ENCODE results near the gene KLRC3. TPM values are rescaled to one million over a fixed set of nuclear protein-coding genes. Genes with fewer than 3 reads are reported as not detected.
A peak's percentile ranks its signal among the peaks of the same experiment; 100 is the strongest.
"Not testable (repeated sequence)": the region's sequence is repeated elsewhere in the genome, so short reads cannot be mapped to it uniquely, and the experiment has no call there.

KLRC3 gene
- total RNA-seq, 1 experiment from 2014 or later, result not detected

DNA sequence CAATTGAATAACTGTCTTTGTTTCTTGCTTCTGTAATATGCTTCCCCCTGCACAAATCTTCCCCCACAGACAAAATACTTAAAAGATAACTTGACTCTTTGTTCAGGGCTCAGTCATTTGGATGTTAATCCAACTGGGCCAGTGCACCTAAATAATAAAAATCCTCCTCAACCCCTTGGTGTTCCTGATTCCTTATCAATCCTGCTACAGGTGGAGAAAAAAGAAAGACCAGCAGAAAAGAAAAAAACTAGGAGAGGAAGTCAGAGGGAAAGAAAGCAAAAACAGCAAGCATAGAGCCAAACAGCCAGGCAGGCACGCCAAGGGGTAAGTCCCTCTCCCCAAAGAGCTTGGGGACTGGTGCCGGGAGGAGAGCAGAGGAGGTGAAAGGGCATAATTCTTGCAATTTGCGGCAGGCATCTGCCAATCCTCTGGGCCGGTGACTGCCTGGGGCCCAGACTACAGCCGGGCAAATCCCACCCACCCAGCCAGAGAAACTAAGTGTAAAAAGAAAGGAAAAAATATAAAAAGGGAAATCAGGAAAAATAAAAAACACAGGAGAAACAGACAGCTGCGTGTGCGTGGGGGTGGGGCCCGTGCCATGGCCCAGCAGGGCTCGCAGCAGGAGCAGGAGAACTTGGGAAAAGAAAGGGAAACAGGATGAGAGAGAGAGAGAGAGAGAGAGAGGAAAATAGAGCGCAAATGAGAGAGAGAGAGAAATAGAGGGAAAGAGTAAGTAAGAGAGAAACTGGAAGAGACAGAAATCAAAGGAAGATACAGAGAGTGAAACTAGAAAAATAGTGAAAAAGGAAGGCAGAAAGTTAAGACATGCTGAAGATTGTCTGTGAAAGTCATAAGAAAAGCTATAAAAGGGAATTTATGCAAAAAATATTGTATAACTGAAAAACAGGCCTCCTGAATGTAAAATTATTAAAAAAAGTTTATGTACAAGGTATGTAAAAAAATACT, 51.9 kb downstream of the KLRC3 start:
- H3K27me3 ChIP-seq (replicated peaks; ENCODE audit: insufficient read depth, low read depth, low read length, poor library complexity), result no peaks in the 10 kb centered on the region
- intact Hi-C loops (cut with micrococcal nuclease; ENCODE audit: unreplicated experiment), result no loop called here
- ChIA-PET CTCF (no interaction called here), POLR2A (ENCODE audit: low non-redundant PET) (no interaction called here)
- DNase-seq (ENCODE audit: low spot score), result no peak
- peaks cover 13% of the 10 kb centered on the region for H3K4me1 ChIP-seq (ENCODE audit: insufficient read depth, low read length, poor library complexity, severe bottlenecking)
- H3K4me3 ChIP-seq (ENCODE audit: low read depth, low read length, poor library complexity, severe bottlenecking), result no peak overlapping the region
- H3K9me3 ChIP-seq (ENCODE audit: low read depth, low read length, poor library complexity, severe bottlenecking), result no peaks in the 10 kb centered on the region
- no peak overlapping the region for H3K27ac ChIP-seq (ENCODE audit: low read depth, low read length, poor library complexity, severe bottlenecking)
- no TSS peak for BruUV-seq (replicated peaks)
- TF ChIP-seq EZH2 (IDR thresholded peaks at IDR 0.05; ENCODE audit: borderline replicate concordance, low read depth, low read length, poor library complexity, severe bottlenecking) (no peak), CTCF (conservative IDR thresholded peaks at IDR 0.05; ENCODE audit: low read depth, low read length) (no peak)
- no peaks in the 10 kb centered on the region for H3K36me3 ChIP-seq (ENCODE audit: insufficient read depth, low read length, poor library complexity, severe bottlenecking)

DNA sequence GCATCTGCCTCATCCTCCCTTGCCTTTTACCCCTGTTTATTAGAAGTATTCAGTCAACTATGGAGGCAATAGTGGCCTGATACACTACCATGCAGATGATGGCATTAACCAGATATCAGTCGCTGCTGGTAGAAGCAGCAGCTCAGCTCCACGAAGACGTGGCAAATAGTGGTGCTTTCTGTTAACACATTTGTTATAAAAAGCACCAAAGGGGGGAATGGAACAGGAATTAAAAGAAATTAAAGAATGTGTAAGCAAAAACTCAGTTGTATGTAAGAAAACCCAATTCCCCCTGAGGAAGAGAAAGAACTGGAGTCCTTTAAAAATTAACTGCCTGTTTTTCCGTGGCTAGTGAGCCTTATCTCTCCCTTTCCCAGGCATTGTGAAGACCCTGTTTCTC, 52.7 kb downstream of the KLRC3 start:
- H3K27me3 ChIP-seq (replicated peaks; ENCODE audit: insufficient read depth, low read depth, low read length, poor library complexity); intact Hi-C loops (cut with micrococcal nuclease; ENCODE audit: unreplicated experiment); H3K9me3 ChIP-seq (ENCODE audit: low read depth, low read length, poor library complexity, severe bottlenecking); H3K27ac ChIP-seq (ENCODE audit: low read depth, low read length, poor library complexity, severe bottlenecking); H3K36me3 ChIP-seq (ENCODE audit: insufficient read depth, low read length, poor library complexity, severe bottlenecking); H3K4me3 ChIP-seq (ENCODE audit: low read depth, low read length, poor library complexity, severe bottlenecking); CTCF ChIA-PET; DNase-seq (ENCODE audit: low spot score); BruUV-seq (replicated peaks); POLR2A ChIA-PET (ENCODE audit: low non-redundant PET): not testable (repeated sequence)
- H3K4me1 ChIP-seq (ENCODE audit: insufficient read depth, low read length, poor library complexity, severe bottlenecking), result peaks cover 20% of the 10 kb centered on the region

DNA sequence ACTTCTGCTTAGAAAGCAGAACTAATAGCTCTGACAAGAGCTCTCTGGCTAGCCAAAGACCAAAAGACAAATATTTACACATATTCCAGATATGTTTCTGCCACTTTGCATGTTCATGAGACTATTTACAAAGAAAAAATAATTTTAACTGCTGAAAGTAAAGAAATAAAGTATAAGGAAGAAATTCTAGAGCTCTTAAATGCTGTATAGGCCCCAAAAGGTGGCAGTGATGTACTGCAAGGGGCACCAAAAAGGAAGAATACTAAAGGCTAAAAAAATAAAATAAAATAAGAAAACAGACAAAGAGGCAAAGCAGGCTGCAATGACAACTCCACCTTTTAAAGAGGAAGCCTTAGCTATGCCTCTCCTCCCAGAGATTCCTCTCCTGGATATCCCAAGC, 53.5 kb downstream of the KLRC3 start:
- Histone ChIP-seq H3K27me3 (replicated peaks; ENCODE audit: insufficient read depth, low read depth, low read length, poor library complexity) (no peaks in the 10 kb centered on the region), H3K4me1 (ENCODE audit: insufficient read depth, low read length, poor library complexity, severe bottlenecking) (peaks cover 21% of the 10 kb centered on the region), H3K36me3 (ENCODE audit: insufficient read depth, low read length, poor library complexity, severe bottlenecking) (no peaks in the 10 kb centered on the region), H3K4me3 (ENCODE audit: low read depth, low read length, poor library complexity, severe bottlenecking) (no peak overlapping the region), H3K27ac (ENCODE audit: low read depth, low read length, poor library complexity, severe bottlenecking) (no peak overlapping the region), H3K9me3 (ENCODE audit: low read depth, low read length, poor library complexity, severe bottlenecking) (no peaks in the 10 kb centered on the region)
- ChIA-PET POLR2A (ENCODE audit: low non-redundant PET) (interaction anchor here (0.5 to 0.6 kb wide), 2 partner anchors 87 to 1015 kb away, joined by 3 to 4 read pairs; no protein-coding TSS in a partner anchor), CTCF (interaction anchor here (0.6 kb wide), 1 partner anchor 1341 kb away, joined by 3 read pairs; no protein-coding TSS in a partner anchor)
- no TSS peak for BruUV-seq (replicated peaks)
- TF ChIP-seq CTCF (conservative IDR thresholded peaks at IDR 0.05; ENCODE audit: low read depth, low read length) (peak; percentile 35; the same call in 1 of the 2 replicates), EZH2 (IDR thresholded peaks at IDR 0.05; ENCODE audit: borderline replicate concordance, low read depth, low read length, poor library complexity, severe bottlenecking) (no peak)
- DNase-seq (ENCODE audit: low spot score), result peak; percentile 29
- intact Hi-C loops (cut with micrococcal nuclease; ENCODE audit: unreplicated experiment), result no loop called here
